NOMO-1 treated with DMSO at 0.1 percent for 48 hours (cell line): ENCODE data around the gene COL4A2.
A peak's percentile ranks its signal among the peaks of the same experiment; 100 is the strongest.

Experiments used
- DNase-seq: peaks from one replicate; lab custom pipeline; 2025; ENCODE audit not compliant: unreplicated experiment; lab: John Stamatoyannopoulos, UW

COL4A2 gene

DNA sequence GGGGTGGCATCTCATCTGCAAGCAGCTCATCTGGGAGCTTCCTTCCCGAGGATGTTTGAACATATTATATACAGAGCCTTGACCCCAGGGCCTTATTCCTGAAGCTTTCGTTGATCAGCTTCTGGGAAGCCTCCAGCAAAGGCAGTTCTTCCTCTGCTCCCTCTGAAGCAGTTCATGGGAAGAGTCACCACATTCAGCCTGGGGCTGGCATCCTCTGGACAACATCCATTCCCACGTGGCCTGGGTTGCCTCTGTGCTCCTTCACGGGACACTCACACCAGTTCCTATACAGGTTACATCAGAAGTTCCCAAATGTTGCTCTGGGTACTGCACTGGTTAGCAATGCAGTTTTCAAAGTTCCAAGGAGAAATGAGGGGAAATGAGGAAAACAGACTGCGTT is 29.6 kb downstream of the COL4A2 start:
- no peak for DNase-seq

DNA sequence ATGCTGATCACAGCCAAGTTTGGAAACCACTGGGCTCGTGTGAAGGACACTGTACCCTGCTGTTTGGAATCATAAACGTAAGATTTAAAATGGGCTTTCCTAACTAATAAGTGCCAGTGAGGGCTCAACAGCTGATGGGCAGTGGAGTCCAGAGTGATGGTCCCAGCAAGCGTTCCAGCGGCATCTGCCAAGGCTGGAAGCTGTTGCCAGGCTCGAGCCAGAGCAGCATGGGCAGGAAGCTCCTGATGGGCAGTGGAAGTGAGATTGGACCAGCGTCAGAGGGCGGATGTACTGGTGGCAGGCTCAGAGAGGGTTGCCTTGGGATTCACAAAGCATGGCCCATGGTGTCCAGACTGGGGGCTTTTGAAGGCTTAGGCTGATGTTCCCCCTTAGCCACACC is 30.2 kb downstream of the COL4A2 start:
- DNase-seq, result no peak

DNA sequence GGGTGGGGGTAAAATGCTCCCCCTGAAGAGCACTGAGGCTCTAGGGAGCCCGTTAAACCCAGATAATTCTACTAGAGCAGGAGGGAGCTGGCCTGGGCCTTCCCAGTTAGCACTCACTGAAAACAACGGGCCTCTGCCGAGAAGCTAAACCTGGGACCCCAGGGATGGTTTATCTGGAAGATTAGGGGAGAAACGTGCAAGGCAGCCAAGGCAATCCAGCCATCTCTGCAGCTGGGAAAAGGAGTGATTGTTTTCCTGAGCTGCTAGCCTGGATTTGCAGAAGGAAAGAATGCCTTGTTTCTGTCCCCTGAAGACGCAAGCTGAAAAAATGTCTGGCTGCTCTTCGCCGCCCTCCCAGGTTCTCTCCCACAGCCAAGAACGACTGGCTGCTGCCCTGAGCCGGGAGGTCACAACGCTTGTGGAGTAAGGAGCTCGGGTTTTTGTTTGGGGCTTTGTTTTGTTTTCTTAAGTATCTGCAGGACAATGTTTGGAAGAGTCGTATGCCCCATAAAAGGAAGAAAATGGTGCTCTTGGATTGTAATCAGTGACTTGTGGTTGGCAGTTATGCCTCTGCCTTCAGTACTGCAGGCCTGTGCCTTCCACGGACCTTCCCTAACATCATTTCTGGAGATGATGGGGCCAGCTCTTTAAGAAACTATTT is 31.5 kb downstream of the COL4A2 start:
- DNase-seq, result no peak

DNA sequence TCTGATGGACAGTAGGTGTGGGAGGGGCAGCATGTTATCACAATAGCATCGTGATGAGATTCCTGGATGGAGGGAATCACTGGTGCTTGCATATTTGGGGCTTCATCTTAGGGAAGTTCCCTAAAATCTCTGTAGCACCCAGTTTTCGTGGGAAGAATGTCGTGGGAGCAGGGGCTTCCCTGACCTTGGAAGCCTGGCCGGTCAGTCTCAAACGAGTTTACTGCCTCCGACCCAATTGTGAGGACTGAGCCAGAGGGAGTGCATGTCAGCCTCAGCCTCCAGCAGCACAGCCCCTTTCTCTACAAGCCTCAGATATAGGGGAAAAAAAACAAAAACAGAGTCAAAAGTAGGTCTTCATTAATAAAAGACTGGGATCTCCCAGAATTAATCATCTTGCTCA is 32.2 kb downstream of the COL4A2 start:
- no peak for DNase-seq

DNA sequence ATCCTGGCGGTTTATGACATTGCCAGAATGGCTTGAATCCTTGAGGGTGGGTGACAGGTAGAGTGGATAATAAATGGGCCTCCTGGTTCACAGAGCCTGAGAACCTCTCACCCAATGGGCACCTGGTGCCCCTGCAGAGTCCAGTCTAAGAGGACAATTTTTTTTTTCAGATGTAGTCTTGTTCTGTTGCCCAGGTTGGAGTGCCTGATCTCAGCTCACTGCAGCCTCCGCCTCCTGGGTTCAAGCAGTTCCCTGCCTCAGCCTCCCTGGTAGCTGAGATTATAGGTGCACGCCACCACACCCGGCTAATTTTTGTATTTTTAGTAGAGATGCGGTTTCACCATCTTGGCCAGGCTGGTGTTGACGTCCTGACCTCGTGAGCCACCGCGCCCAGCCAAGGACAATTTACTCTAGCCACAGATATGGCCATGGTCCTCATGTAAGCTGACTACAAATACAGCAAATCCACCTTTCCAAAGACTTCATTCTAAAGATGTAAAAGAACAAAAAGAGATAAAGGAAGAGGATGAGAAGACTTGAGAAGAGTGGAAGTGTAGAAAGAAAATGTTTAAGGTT is 33.0 kb downstream of the COL4A2 start:
- DNase-seq, result no peak

DNA sequence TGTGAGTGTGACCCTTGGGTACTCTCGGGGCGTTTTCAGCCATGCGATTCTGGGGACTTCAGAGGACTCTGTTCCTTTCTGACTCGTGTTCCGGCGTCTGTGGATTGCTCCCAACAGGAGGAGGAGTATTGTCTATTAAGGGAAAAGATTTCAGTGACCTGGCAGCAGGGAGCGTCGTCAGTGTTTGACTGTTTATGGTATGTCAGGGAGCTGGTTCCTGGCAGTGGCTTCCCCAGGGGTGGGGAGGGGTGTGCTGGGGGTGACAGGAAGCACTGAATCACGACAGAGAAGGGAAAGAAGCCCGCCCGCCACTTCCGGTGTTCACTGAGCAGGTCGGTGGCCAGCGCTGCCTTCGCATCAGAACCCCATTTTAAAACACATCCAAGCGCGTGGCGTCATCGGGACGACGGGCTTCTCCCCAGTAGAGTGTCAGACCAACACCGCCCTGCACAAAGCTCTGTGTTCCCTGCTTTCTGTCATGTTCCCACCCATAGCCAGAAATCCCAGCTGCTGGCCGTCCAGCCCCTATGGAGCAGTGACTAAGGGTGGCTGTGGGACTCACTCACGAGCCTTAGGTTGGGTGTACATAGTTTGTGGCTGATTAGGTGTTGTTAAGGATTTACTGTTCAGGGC is 33.8 kb downstream of the COL4A2 start:
- no peak for DNase-seq

DNA sequence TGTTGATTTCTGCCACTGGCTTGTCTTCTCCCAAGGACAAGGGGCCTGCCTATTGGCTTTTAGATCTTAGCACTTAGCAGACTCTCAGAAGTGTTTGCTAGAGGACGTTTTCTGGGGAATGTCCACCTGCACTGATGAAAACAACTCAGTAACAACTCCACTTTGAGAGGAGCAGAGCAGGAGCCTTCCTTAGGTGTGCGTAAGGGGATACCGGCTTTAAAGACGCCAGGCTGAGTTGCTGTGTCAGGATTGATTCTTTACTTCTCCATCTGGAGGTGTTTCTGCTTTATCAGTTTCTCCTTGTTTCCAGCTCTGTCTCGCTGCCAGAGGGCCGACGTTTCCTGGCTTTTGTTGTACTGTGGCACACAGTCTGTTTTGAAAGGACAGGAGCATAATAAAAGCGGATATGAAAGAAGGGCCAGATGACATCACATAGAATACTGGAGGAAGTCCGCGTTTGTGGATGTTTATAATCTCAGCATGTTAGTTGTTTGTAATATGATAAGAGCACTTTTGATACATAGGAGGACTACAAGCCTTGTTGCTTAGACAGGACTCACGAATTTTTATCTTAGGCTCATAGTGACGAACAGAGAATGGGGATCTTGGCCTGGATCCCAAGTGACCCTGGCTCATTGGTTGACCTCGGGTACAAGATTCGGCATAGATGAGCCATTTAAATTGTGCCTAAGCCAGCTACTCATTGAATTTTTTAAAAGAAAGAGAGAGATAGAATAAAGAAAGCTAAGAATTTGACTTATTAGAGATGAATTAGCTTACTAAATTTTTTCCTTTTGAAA is 34.6 kb downstream of the COL4A2 start:
- peak; percentile 71 for DNase-seq

DNA sequence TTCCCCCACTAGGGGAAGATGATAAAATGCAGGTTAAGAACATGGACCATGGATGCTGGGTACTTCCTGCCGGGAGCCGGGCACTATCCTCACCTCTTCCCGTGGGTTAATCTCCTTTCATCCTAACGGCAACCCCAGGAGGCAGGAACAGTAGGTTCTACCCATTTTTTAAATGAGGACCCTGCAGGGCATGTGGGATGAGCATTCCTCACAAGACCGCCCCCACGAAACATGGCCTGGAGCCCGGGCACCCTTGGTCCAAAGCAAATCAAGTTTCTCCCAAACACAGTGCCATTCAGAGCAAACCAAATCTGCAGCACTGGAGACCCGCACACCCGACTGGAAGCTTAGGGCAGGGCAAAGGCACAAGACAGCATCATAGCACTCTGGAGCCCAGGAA is 35.4 kb downstream of the COL4A2 start:
- DNase-seq, result no peak

DNA sequence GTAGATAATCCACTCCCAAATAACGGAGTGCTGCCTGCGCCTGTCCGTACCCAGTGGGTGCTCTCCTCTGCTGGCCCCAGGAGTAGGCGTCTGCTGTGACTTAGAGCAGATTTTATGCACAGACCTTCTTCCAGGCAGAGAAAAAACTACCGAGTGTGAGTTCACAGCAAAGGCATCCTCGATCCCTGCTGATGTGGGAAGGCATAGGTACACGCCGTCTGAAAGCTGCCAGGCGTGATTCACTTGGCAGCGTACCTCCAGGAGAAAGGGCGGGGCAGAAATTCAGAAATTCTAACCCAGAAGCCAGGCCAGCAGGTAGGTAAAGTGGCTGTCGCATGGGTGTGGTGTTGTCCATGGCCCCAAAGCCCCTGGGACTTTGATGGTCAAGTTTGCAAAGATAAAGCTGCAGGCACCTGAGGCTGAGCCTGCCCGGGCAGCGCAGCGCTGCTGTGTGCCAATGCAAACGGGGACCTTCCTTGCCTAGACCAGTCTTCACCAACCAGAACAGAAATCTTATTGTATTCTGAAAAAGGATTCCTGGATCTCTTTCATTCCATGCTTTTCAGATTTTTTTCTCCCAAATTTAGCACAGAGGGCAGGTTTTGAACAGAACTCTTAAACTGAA is 36.3 kb downstream of the COL4A2 start:
- DNase-seq, result no peak

DNA sequence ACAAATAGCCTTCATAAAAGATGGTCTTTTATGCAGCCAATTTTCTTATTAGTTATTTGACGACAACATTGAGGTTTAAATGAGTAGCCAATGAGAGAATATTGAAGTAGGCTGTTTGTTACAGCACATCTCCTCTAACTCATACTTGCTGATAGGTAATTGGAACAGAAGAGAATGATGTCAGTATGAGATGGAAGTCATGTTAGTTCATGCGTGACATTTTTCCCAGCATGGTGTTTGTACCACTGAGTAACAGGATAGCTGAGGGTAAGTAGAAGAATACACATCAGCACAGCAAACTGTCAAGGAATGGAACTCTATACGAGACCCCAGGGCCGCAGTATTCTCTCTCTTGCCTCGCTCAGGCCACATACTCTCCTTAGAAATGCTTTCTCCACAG is 37.2 kb downstream of the COL4A2 start:
- no peak for DNase-seq

DNA sequence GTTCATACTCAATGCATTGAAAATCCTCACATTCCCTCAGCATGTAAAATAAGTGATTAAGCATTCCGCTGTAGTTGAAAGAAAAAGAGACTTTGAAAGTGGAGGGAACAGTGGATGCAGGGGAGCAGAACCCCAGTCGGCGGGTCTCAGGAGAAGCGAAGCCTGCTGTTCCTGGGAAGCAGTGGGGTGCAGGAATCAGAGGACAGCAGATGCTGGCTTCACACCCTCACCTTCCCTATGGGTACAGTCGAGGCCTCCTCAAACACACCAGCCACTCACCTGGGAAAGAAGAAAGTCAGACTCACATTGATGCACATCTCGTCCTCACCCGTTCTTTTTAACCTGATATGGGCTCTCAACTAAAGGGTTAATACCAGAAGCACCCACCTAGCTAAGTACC is 38.2 kb downstream of the COL4A2 start:
- DNase-seq, result no peak

DNA sequence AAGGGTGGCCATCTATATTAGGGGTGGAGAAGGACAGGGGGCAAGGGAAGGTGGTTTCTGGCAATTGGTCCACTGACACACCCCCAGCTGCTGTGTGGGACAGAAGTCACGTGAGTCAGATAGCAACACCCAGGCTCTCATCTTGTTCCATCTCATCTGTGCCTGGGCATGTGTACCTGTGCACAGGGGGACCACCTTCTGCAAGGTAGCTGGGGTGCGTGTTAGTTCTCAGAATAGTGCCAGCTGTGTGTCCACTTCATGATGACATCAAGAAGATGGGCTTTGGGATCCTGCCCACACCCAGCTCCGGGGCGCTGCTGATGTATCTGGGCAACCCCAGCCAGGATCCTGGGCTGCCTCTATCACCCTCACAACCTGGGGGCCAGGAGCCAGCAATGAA is 38.6 kb downstream of the COL4A2 start:
- DNase-seq, result no peak

DNA sequence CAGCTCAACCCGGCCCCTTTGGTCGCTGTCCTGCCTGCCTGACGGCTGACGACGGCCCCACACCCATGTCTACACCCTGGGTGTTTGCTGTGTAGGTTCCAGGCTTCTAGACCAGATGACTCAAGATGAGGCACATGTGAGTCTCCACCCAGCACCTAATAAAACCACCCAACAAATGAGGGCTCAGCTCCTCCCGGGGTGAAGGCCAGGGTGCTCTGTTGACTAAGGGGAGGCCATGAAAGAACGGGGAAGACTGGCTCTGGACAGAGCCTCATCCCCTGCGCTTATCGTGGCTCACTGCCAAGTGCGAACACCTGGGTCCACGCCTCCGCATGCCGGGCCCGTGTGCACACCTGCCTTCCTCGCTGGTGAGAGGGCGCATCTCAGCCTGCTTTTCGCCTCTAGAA is 39.6 kb downstream of the COL4A2 start:
- DNase-seq, result no peak

DNA sequence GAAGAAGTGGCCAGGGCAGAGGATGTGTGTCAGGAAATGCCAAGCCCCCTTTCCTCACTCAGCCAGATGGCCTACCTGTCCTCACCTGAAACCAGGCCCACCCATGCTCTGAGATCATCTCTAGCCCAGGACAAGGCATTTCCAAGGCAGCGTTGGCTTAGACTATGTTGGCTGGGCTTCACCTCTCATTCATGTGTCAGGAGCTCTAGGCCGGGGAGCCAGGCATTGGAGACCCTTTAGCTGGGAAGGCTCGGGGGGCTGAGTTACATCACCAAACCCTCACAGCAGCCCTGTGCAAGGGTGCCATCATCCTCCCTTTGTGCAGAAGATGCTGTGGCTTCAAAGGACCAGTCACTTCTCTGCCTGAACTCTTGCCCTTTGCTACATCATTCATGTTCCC is 40.0 kb downstream of the COL4A2 start:
- no peak for DNase-seq

DNA sequence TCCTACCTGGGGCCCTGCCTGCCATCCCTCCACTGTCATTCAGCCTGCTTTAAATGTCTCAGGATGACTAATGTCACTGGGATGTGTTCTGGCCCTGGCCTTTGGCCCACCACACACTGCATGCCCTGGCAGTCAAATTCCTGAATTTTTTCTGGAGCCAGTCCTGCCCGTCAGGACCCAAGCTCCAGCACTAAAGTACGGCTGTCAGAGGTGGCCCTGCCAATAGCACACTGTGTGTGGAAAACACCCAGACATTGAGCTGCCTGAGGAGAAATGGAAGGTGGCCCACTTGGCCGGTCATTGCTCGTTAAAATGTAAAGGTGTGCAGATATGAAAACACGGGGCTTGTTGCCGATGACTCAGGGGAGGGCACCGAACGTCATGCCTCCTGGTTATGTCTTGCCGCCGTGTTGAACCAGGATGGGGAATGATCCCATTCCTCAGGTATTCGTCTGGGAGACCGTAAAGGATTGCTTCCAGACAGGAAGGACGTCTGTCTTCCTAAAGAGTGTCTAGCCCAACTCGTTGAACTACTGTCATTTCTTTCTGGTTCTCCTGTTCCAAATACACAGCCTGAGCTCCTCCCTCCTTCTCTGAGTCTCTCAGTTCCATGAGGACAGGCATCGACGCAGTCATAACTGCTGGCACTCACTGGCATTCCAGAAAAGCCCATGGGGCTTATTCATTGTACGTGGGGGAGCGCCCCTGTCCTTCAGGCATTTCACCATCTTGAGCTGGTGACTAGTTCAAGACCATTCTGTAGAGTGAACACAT is 40.6 kb downstream of the COL4A2 start:
- DNase-seq, result no peak

DNA sequence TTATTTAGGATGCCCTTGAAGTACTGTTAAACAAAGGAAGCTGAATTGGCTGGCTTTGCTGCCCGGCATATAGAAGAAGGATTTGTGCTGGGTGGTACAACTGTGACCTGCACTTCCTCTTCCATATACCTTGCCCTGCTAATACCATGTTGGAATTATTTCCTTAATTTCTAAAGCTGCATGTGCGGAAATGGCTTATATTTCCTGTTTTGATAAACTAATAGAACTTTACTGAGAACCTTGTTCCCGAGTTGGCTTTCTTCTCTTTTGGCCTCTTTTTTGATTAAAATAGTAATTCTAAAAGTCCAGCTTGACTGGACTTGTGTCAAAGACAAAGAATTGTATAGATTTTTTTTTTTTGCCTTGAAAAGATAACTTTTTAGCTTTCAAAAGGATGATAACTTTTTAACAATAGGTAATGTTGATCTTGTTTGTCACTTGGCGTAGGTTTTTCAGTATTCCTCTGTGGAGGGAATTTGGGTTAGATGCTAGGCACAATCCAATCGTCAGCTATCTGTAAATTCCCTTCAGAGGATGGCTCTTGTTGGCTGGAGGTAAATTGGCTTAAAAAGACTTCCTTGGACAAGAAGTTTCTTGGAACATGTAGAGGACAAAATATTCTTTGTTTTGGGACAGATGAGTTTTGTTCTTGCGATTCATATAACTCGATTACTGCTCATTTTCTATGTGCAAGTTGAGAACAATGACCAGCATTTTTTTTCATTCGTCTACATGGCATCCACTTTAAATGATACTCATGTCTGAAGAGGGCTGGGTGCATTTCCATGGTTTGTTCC is 41.4 kb downstream of the COL4A2 start:
- DNase-seq, result no peak

DNA sequence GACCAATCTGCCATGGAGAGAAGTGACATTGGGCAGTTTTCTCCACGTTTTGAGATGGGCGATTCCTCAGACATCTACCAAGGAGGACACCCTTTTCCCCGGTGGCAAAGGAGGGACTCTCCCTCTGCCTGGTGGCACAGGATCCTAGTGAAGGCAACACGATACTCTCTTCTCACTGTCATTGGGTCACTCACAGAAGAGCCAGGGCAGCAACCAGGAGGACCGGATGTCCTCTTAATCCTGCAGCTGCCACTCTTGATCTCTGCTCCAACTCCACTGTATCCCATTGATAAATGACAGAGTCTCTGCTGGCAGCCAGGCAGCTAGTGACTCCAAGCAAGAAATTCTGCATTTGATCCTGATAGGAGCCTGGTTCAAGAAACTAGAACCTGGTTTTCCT is 42.2 kb downstream of the COL4A2 start:
- DNase-seq, result no peak

DNA sequence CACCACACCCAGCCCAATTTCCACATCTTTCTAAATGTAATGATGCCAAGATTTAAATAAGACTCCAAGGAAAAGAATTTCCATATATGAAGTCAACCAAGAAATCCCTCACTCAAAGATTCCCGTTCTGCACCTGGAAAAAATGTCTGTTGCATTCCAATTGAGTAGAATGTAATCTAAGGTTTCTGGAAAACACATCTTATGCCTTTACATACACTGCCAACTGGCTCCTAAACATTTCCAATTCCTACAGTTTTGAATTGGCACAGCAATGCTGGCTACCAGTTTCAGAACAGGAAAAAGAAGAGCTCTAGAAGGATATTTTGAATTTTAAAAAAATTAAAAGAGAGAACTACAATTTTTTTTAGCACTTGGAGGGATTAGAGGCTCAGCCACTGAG is 43.0 kb downstream of the COL4A2 start:
- DNase-seq, result no peak

DNA sequence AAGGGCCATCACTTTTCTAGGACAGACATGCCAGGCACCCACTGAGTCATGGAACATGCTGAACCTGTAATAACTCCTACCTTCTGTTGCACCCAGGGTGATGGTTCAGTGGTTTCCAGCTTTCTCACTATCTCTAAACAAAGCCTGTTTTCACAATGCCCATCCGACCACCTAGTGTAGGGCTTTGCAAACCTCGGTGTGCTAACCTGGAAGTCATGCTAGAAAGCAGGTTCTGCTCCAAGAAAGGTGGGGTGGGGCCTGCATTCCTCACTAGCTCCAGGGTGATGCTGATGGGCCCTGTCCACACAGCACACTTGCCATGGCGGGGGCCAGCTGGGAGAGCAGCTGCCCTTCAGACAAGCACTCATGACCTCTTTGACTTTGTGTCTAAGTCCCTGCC is 43.4 kb downstream of the COL4A2 start:
- no peak for DNase-seq
